ENCODE data around the gene NEURL1. TPM values are rescaled to one million over a fixed set of nuclear protein-coding genes. Genes with fewer than 3 reads are reported as not detected.
A peak's percentile ranks its signal among the peaks of the same experiment; 100 is the strongest.
"Not testable (repeated sequence)": the region's sequence is repeated elsewhere in the genome, so short reads cannot be mapped to it uniquely, and the experiment has no call there.

Gene NEURL1
- total RNA-seq, 4 donors from 2014 or later, result 0.19 TPM; not detected in 3

GRCh38 chr10:103476046-103476768 is 17.3 kb upstream of the NEURL1 start:
- 68 to 82% methylated on average over 4 to 5 of the region's 11 CpGs for WGBS, 2 donors

GRCh38 chr10:103478671-103479070 is 14.8 kb upstream of the NEURL1 start:
- H3K9me3 ChIP-seq, result no peaks in the 10 kb centered on the region
- TF ChIP-seq CTCF (IDR thresholded peaks at IDR 0.05) (no peak), POLR2A (IDR thresholded peaks at IDR 0.05) (no peak)
- DNase-seq, result no peak
- intact Hi-C loops (cut with DNase I), result no loop called here
- H3K4me3 ChIP-seq, result no peak overlapping the region
- peaks cover 0 to 17% (median 6%) of the 10 kb centered on the region in 3 donors for H3K4me1 ChIP-seq
- 44 to 75% methylated on average over 6 to 12 of the region's 22 CpGs for WGBS, 2 donors
- no peak overlapping the region for H3K27ac ChIP-seq
- no peaks in the 10 kb centered on the region for H3K36me3 ChIP-seq
- H3K27me3 ChIP-seq, result no peaks in the 10 kb centered on the region

More at GRCh38 chr10:103476046-103476768, 17.3 kb upstream of the NEURL1 start:
- Histone ChIP-seq H3K36me3 (no peaks in the 10 kb centered on the region), H3K4me3 (no peak overlapping the region), H3K27ac (no peak overlapping the region), H3K27me3 (no peaks in the 10 kb centered on the region), H3K9me3 (no peaks in the 10 kb centered on the region), H3K4me1 (peaks cover 0 to 38% (median 15%) of the 10 kb centered on the region in 3 donors)
- no peak for DNase-seq
- no peak for TF ChIP-seq POLR2A (IDR thresholded peaks at IDR 0.05)
- TF ChIP-seq CTCF (IDR thresholded peaks at IDR 0.05), result no peak
- intact Hi-C loops (cut with DNase I), result no loop called here

- peaks cover 0 to 17% (median 6%) of the 10 kb centered on the region in 3 donors for H3K4me1 ChIP-seq
- H3K27me3 ChIP-seq, result no peaks in the 10 kb centered on the region
- no peak within 1 kb of the TSS for H3K4me3 ChIP-seq
- no peaks in the 10 kb centered on the region for H3K36me3 ChIP-seq
- intact Hi-C loops (cut with DNase I), result no loop called here
- WGBS, 2 donors, result no CpG with 5 or more reads among the region's 7 CpGs
- H3K9me3 ChIP-seq, result no peaks in the 10 kb centered on the region
- DNase-seq, result no peak
- no peak for TF ChIP-seq CTCF (IDR thresholded peaks at IDR 0.05)
- no peak for TF ChIP-seq POLR2A (IDR thresholded peaks at IDR 0.05)
- no peak within 1 kb of the TSS for H3K27ac ChIP-seq
Measured at GRCh38 chr10:103479135-103479534, 14.4 kb upstream of the NEURL1 start, which contains the start of gene CALHM3. TSS of gene CALHM3 (minus strand) at chr10:103479240. CDS start at chr10:103479032, 208 bp downstream.

- Histone ChIP-seq H3K4me1 (peaks cover 0 to 20% (median 6%) of the 10 kb centered on the region in 3 donors), H3K9me3 (no peaks in the 10 kb centered on the region), H3K27ac (no peak overlapping the region), H3K36me3 (no peaks in the 10 kb centered on the region), H3K27me3 (no peaks in the 10 kb centered on the region), H3K4me3 (no peak overlapping the region)
- 14 to 29% methylated on average over 1 of the region's 5 CpGs for WGBS, 2 donors
- no peak for DNase-seq
- TF ChIP-seq POLR2A (IDR thresholded peaks at IDR 0.05), result no peak
- no peak for TF ChIP-seq CTCF (IDR thresholded peaks at IDR 0.05)
- intact Hi-C loops (cut with DNase I), result loop anchor here (5.0 kb wide), 1 partner anchor 63 kb away; no protein-coding TSS in a partner anchor
Measured at GRCh38 chr10:103480521-103480920, 13.0 kb upstream of the NEURL1 start.

- Histone ChIP-seq H3K4me3 (no peak overlapping the region), H3K36me3 (no peaks in the 10 kb centered on the region), H3K27me3 (no peaks in the 10 kb centered on the region), H3K4me1 (peaks cover 0 to 24% (median 6%) of the 10 kb centered on the region in 3 donors), H3K9me3 (no peaks in the 10 kb centered on the region), H3K27ac (no peak overlapping the region)
- intact Hi-C loops (cut with DNase I), result loop anchor here (5.0 kb wide), 1 partner anchor 65 kb away; no protein-coding TSS in a partner anchor
- no peak for DNase-seq
- 29 to 35% methylated on average over 6 to 7 of the region's 12 CpGs for WGBS, 2 donors
- peak; percentile 46 to 62 (median 58) for TF ChIP-seq CTCF (IDR thresholded peaks at IDR 0.05)
- TF ChIP-seq POLR2A (IDR thresholded peaks at IDR 0.05), result no peak
Measured at GRCh38 chr10:103481974-103482531, 11.5 kb upstream of the NEURL1 start.

- DNase-seq; H3K36me3 ChIP-seq; H3K4me3 ChIP-seq; intact Hi-C loops (cut with DNase I); H3K4me1 ChIP-seq; H3K9me3 ChIP-seq; H3K27ac ChIP-seq: not testable (repeated sequence)
- H3K27me3 ChIP-seq, result peaks cover 0 to 11% (median 0%) of the 10 kb centered on the region in 4 donors
- WGBS, 2 donors, result 68 to 78% methylated on average over 3 to 8 of the region's 8 CpGs
Measured at GRCh38 chr10:103486635-103487409, 6.7 kb upstream of the NEURL1 start.

Data from esophagus squamous epithelium (tissue), 5 donors.